ENCODE data around the gene CLDN20.
A peak's percentile ranks its signal among the peaks of the same experiment; 100 is the strongest.
"Not testable (repeated sequence)": the region's sequence is repeated elsewhere in the genome, so short reads cannot be mapped to it uniquely, and the experiment has no call there.

CLDN20 gene

DNA sequence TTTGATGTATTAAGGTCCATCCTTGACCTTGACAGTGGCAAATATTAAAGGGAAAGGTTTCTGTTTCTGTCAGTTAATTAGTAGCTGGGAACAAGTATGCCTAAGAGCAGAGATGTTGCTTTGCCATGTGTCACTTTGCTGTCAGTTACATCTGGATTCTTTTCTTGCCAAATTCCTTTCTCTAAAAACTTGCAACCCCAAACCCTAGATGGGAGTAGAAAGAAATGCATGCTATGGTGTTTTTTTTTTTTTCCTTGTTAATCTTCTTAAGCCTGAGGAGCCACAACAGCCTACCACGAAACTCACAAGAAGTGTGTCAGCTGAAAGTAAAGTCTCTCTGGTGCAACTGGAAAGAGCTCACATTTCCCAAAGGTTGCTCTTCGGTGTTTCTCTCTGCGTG, 18.0 kb upstream of the CLDN20 start:
- DNase-seq = no peak

DNA sequence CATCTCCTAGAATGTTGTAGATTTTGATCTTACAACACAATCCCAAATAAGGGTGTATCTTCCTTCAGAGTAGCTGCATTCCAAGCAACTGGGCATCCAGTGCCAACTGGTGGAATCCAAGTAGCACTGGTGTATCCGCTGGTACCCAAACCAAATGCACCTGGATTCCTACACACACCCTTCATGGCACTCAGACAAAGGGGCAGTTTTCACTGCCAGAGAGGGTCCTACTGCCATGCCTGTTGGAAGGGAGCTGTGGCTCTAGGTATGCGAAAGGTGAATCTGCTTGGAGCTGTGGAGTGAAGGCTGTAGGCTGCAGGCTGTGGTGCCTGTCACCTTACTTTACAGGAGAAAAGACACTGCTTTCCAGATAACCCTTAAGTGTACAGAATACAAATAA, 17.0 kb upstream of the CLDN20 start:
- DNase-seq = no peak

DNA sequence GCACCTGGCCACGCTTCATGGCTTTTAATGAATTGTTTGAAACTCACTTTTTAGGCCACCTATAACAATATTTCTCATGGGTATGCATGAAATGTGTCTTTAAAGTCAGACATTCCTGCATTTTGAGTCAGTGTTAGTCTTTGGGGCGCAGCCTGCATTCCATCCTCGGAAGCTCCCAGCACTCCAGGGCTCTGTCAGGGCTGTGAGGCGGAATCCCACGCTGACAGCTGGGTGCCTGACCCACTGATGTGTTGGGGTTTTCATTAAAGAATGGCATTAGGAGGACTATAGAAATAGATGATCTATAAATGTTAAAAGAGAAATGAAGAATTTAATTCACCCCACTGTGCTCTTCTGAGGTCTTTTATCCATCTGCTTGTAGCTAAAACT, 16.2 kb upstream of the CLDN20 start:
- no peak for DNase-seq

DNA sequence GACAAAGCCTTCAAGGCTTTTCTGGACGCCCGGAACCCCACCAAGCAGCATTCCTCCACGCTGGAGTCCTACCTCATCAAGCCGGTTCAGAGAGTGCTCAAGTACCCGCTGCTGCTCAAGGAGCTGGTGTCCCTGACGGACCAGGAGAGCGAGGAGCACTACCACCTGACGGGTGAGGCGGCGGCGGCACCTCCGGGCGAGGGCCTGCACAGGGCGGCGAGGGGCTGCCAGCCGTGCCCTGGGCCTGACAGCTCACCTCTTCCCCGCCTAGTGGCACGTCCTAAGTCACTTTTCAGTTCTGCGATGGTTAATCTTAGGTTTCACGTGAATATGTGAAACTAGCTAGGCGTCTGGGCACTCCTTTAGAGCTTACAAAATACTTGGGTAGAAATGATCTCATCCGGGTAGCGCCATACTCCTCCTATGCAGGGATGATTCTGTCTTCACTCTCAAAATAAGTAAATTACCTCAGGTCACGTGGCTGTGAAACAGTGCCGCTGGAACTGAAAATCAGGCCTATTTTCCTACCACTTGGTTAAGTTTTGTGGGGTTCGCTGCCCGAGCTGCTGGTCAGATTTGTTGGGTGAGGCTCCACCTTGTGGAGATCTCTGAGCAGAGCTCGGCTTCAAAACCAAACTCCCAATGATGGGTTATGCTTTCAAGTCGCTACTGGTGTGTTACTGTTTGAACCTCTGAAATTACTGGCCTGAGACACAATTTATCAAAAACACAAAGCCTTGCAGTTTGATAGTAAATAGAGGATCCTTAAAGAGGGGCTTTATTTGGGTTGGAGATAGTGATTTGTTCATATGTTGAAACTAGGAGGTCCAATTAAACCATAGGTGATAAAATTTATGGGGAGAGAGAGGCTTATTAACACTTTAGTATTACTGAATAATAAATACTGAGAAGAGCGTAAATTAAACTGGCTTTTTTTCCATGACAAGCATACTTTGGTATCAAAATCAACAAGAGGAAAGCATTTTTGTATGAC, 15.5 kb upstream of the CLDN20 start:
- peak; percentile 21 for DNase-seq

DNA sequence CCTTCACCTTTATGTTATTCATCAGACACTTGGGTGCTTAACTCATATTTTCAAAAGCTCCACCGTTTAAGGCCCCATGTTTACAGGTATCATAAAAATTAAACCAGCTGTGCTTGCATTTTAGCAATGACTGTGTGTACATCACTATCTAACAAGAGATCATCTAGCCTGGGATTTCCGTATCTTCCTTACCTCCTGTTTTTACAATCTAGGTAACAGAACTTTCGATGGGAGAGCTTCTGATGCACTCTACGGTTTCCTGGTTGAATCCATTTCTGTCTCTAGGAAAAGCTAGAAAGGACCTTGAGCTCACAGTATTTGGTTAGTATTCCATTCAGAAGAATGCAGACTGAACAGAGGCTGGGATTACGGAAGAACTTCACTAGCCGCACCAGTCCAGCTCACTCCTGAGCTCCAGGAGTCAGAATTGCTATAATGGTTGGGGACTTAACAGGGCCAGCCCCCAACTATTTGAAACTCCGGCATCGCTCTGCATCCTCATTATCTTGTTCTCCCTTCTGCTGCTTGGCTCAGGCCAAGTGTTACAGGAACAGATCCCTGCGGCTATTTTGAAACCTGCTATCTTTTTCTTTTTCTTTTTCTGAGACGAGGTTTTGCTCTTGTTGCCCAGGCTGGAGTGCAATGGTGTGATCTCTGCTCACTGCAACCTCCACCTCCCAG, 13.0 kb upstream of the CLDN20 start:
- no peak for DNase-seq

DNA sequence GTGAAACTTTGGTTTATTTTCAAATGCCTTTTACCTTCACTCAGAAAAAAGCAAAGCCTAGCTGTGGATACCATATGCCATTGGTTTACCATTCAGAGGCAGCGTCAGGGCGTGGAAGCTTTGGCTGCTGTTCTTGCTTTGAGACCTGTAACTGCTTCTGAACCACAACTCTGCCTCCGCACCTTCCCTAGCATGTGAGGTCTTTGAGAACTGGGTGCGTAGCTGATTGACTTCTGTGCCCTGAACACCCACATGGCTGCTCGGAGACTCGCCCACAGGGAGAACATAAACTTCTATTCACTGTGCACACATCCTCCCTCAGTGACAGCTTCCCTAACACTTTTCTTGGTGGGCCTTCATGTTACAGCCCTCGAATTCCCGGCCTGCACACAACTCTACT, 11.2 kb upstream of the CLDN20 start:
- DNase-seq = no peak

DNA sequence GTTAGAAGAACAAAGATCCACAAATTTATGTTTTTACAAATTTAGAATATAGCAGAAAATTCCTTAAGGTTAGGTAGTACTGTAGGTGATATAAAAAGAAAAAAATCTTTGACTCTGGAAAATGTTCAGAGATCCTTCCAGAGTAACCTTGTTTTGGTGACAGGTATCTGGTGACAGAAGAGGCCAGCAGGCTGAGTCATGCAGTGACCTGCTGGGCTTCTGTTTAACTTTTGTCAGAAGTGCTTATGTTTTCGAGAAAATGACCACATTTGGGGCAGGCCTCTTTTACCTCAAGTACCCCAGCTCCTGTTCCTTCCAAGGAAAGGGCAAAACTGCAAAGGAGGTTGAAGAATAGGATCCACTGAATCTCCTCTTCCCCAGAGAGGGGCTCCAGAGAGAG, 10.5 kb upstream of the CLDN20 start:
- DNase-seq = no peak

DNA sequence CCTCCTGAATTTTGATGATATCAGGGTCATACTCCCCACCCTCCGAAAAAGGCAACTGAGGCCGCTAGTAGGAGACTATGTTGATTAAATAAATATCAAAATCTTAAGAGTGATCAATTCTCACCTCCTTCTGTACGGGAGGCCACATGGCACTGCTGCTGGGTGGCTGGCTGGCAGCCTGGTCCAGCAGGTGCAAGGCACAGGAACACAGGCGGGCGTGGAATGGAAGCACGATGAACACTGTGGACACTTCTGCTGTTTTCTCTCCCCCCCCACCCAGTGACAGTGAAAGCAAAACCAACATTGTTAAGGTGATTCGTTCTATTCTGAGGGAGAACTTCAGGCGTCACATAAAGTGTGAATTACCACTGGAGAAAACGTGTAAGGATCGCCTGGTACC, 9.7 kb upstream of the CLDN20 start:
- DNase-seq = no peak

DNA sequence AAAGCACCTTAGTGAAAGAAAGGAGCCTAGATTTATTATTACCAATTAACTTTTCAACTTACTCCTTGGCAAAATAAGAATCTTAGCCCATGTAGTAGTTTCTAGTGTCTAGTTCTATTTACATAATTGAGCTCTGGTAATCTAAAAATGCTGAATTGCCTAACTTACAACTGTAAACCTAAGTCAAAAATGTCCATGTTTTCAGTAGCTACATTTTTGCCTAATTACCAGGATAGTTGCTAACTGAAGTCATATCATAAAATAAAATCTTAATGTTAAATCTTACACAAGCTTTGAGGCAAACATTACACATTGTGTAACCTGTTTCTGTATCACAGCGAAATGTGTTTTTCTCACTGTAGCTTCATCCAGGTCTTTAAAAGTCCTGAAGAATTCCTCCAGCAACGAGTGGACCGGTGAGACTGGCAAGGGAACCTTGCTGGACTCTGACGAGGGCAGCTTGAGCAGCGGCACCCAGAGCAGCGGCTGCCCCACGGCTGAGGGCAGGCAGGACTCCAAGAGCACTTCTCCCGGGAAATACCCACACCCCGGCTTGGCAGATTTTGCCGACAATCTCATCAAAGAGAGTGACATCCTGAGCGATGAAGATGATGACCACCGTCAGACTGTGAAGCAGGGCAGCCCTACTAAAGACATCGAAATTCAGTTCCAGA, 7.6 kb upstream of the CLDN20 start:
- DNase-seq = no peak

DNA sequence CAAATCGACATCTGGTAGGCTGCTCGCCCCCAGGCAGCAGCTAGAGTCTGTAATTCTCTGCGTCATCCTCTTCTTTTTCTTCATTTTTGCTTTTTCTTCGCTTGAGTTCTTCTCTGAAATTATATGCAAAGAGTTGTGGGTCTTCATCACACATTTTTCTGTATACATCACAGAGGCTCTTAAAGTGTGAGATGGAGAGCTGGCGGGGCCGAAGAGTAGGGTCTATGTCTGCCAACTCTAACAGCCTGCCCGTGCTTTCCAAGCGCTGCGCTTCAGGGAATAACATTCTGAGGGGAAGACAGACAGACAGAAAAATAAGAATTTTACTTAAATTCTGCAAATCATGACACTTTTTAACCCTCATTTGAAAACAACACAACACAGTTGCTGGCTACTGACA, 6.0 kb upstream of the CLDN20 start:
- DNase-seq = no peak

DNA sequence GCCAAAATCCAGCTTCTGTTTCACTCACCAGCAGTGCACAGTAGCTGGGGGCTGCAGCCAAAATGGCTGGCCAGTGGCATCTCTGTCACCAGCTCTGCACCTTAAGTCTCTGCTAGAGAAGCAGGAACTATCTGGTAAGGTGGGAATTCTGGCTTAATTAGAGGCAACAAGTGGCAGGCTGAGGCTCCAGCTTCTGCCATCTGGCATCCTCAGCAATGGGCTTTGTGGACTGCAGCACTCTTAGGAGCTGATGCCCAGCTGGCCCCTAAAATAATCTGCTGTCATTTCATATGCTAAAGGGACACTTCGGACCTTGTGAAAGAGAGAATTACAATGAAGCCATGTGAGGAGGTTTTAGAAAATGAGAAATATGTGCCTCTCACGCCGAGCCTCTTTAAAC, 4.6 kb upstream of the CLDN20 start:
- no peak for DNase-seq

DNA sequence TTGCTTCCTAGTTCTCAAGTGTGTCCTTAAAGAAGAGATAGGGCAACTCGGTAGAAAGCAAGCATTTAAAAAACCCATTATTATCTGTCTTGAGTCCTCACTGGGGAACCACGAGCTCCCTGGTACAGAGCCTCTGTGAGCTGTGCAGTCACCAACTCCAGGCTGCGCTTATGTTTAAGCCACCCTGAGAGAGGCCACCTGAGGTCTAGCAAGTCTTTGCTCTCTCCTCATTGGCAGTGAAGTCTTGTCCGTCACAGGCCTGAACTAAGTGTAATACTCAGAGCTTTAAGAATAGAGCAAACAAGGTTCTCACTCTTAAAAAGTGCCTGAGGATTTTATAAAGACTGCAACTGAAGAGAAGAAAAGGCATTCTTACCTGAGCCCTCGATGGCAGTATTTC, 3.9 kb upstream of the CLDN20 start:
- DNase-seq = no peak

DNA sequence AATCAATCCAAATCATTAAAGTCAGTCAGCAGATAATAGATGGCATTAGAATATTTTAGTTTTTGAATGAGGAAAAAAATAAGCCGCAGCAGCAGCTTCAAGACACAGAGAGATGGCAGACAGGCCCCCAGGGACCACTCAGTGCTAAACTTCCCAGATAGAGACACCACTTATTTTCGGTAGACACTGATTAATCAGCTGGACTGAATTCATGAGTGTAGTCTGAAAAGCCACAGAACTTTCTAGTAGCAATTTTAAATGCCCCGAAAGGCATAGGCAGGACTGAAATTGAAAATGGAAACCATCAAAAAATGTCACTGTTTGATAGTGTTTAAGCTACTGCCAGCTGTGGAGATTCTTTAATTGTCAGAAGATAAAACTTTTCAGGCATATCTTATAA, 3.1 kb upstream of the CLDN20 start:
- DNase-seq = no peak

DNA sequence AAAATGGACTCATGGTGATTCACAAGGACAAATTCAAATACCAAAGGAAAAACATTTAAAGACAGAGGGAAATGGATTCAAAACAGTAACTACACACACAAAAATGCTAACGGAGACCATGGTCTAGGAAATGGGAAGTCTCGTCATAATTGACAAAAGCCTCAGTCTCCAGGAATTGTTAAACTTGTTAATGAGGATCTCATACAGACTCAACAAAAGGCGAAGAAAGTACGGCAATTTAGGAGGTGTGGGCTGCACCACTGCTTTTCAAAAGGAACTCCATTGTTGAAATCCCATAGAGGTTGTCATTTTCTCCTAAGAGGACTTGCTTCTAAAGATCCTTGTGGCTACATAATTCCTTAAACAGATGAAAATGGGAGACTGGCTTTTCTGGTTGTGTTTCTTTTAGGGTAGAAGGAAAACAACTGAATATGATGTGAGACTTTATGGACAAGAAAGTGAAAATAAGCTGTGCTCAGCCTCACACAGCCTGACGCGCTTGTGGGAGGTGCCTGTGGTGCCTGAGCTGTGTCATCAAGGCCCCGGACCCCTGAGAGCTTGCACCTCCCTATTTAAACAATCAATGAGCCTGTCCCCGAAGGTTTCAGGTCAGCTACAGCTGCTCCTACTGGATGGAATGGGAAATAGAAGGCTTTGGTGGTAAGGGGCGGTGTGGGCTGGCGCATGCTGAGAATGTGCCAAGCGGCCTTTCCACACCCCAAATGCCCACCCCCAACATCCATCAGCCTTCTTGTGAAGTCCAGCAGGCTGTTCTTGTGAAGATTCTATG, 2.5 kb upstream of the CLDN20 start:
- no peak for DNase-seq

DNA sequence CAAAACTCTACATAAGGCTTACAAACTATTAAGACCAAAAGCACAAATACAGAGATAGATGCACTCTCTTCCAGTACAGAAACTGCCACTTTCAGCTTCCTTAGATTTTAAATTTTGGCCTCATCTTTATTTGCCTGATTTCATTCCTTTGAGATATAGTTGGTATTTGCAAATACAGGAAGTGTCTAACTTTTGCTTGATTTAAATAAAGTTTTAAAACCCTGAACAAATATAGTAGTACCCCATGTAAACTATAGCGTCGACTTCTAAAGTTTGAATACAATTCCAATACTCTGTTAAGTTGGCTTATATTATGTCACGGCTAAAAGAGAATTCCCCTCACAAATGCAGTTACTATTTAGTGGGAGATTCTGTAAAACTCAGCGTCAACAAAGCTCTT, 1.2 kb upstream of the CLDN20 start:
- DNase-seq = no peak

DNA sequence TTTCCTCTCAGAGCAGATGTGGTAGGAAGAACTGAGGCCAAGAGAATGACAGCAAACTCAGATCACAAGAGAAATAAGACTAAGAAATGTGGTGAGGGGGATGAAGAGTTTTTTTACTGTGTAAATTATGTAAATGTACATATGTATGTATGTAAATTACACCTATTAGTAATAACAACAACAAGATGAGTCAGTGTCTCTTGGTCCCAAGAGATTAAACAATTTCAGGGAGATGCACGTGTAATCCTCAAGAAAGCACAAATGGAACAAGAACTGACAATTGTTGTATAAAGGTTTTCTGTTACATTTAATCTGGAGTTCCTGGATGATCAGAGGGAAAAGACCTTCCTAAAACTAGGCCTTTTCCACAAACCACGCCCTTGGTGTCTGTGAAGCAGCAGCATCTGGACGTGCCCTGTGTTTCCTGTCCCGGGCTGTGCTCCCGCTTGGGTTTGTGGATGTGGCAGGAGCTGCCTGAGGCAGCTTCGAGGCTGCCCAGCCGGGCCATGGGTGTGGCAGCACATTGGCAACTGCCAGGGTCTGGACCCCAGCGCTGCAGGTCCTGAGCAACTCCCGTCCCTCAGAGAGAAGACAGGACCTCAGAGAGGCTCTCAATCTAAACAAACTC, 994 bp downstream of the CLDN20 start:
- no peak for DNase-seq

DNA sequence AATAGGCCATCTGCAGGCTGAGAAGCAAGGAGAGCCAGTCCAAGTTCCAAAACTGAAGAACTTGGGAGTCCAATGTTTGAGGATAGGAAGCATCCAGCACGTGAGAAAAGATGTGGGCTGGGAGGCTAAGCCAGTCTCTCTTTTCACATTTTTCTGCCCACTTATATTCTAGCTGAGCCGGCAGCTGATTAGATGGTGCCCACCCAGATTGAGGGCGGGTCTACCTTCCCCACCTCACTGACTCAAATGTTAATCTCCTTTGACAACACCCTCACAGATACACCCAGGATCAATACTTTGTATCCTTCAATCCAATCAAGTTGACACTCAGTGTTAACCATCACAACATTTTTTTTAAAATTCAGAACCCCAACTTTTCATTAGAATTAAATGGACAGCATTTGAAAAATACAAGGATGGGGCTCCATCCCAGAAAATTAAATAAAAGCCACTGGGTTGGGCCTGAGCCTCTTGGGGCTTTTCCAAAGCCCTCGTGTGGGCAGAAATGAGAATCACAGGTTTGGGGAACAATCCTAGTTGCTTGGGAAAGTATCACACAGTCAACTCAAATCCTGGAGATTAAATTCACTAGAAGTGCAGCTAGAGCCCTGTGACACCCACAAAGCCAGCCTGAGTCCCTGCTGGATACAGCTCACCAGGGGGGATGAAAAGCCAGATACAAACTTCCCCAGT, 2.2 kb downstream of the CLDN20 start:
- DNase-seq = no peak

DNA sequence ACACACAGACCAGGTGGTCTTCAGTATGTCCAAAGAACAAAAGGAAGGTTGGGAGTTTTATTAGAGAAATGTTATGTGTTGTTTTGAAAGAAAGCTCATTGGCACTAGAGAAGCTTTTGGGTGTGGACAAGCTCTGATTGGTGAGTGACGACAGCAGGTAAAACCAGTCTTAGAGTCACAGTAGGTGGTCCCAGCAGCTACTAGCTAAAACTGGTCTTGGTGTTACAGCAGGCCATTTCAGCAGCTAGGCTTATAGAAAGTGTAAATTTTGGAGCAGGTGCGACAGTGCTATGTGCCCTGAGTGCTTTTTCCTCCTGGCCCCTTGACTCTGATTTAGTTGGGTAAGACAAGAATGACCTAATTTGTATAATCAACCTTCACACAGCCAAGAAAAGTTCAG, 3.6 kb downstream of the CLDN20 start:
- no peak for DNase-seq

DNA sequence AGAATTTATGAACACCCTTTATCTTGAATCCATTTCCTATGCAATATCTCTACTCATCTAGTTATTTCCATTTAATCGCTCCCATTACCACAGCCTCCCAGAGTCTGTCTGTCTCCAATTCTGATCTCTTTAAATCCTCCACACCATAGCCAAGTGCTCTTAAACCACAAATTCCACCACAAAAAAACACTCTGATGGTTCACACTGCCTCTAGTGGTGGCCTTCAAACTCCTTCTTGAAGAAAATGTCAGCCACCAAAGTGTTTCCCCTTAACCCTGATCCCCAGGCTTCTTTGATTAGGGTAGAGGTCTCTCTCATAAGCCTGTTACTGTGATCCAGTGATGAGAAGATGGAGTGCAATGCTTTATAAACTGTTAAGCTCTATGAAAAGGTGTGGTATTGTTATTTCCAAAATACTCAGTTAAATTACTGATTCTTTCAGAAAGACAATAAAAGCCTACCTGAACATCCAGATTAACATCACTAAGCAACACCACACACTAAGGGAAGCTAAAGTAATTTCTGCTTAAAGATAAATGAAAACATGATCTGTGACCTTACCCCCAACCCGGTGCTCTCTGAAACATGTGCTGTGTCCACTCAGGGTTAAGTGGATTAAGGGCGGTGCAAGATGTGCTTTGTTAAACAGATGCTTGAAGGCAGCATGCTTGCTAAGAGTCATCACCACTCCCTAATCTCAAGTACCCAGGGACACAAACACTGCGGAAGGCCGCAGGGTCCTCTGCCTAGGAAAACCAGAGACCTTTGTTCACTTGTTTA, 4.5 kb downstream of the CLDN20 start:
- not testable (repeated sequence) for DNase-seq

DNA sequence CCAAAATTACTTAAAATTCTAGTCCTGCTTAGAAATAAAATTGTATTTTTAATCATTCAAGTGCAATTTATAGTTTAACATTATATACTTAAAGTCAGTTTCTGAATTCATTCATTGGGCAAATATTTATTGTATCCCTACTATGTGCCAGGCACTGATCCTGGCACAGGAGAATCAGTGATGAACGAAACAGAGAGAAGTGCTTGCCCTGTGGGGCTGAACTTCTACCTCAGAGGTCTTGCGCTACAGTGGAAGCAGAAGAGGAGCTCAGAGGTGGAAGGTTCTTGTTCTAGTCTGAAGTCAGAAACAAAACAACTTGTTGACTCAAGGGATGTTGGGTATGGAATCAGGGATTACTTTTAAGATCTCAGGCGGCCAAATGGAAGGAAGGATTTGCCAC, 6.0 kb downstream of the CLDN20 start:
- DNase-seq = no peak

DNA sequence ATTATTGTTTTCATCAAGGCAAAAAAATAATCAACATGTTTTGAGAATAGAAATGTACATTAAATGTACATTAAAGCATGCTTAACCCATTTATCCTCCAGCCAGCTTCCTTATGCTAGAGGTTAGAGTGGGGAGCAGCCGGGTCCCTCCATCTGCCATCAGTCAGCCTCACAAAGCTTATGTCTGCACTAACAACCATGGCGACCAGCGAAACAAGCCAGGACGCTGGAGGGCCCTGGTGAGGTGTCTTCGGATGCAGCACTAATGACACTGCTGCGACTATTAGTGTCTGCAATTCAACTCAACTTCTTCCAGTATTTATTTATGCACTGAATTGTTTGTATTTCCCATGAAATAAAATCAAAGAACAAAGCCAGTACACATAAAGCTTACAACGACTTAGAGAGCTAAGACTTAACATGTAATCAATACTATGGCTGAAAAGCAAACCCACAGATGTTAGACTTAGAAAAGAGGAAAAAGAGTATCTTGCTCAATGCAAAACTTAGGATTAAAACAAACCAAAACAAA, 6.8 kb downstream of the CLDN20 start:
- no peak for DNase-seq

Data from activated naive CD4-positive, alpha-beta T cell treated with anti-CD3 and anti-CD28 coated beads, Interleukin-2, amount 50 U/mL, for 16 hours (primary cell).